HG03575 (cell line): ENCODE data around the gene TRAPPC3L.
"Not testable (repeated sequence)": the region's sequence is repeated elsewhere in the genome, so short reads cannot be mapped to it uniquely, and the experiment has no call there.

Experiments used
- ATAC-seq: cut with Tn5 transposase; IDR thresholded peaks from one replicate; pipeline ENCODE4 v1.9.1; 2021; ENCODE audit not compliant: unreplicated experiment, insufficient number of reproducible peaks, low FRiP score; ENCODE audit errors: extremely low read depth

The TRAPPC3L gene

GRCh38 chr6:116524236-116524635 is 21.2 kb downstream of the TRAPPC3L start:
- no peak for ATAC-seq

- ATAC-seq, result no peak
These were observed 22.6 kb downstream of the TRAPPC3L start for GRCh38 chr6:116522896-116523295.

- no peak for ATAC-seq
These were observed 26.7 kb downstream of the TRAPPC3L start for GRCh38 chr6:116518621-116519368.

- no peak for ATAC-seq
These were observed 30.3 kb downstream of the TRAPPC3L start for GRCh38 chr6:116515141-116515540.

GRCh38 chr6:116514111-116514510 is 31.4 kb downstream of the TRAPPC3L start:
- ATAC-seq, result no peak

GRCh38 chr6:116513224-116513875 is 32.1 kb downstream of the TRAPPC3L start:
- no peak for ATAC-seq

- no peak for ATAC-seq
These were observed 32.8 kb downstream of the TRAPPC3L start for GRCh38 chr6:116512734-116513133.

GRCh38 chr6:116512111-116512559 is 33.3 kb downstream of the TRAPPC3L start:
- ATAC-seq, result peak; percentile 73

GRCh38 chr6:116511424-116512110 is 33.9 kb downstream of the TRAPPC3L start, which contains the start of gene CALHM5:
Gene CALHM5 (plus strand): TSS chr6:116511639. CDS start chr6:116511697, 58 bp downstream.
- no peak for ATAC-seq

GRCh38 chr6:116508527-116508926 is 37.0 kb downstream of the TRAPPC3L start:
- no peak for ATAC-seq

GRCh38 chr6:116507324-116507723 is 38.2 kb downstream of the TRAPPC3L start:
- ATAC-seq, result no peak

GRCh38 chr6:116500969-116501433 is 44.5 kb downstream of the TRAPPC3L start:
- ATAC-seq, result no peak

GRCh38 chr6:116497113-116497676 is 48.3 kb downstream of the TRAPPC3L start:
- no peak for ATAC-seq

- ATAC-seq, result not testable (repeated sequence)
These were observed 50.3 kb downstream of the TRAPPC3L start for GRCh38 chr6:116495161-116495560.

GRCh38 chr6:116492331-116493067 is 53.0 kb downstream of the TRAPPC3L start:
- ATAC-seq, result no peak

- no peak for ATAC-seq
These were observed 53.7 kb downstream of the TRAPPC3L start for GRCh38 chr6:116491610-116492330.

- no peak for ATAC-seq
These were observed 59.8 kb downstream of the TRAPPC3L start for GRCh38 chr6:116485559-116486184.

GRCh38 chr6:116483616-116484015 is 61.9 kb downstream of the TRAPPC3L start:
- ATAC-seq, result no peak
